Choroid plexus epithelial cell (primary cell): ENCODE results near the gene FILIP1L.

Experiments used
- DNase-seq: peaks from one replicate; pipeline ENCODE4 v3.0.0-alpha.2; 2010; ENCODE audit warnings: low read depth
- H3K4me3 ChIP-seq: 2 replicates; pipeline ENCODE4 v1.5.1; 2011; ENCODE audit warnings: low read depth, mild to moderate bottlenecking, control low read depth, low read length, moderate library complexity
- TF ChIP-seq, protein P1 (sequence below): conservative IDR thresholded peaks from 2 replicates; pipeline ENCODE4 v1.5.1; 2011; ENCODE audit warnings: low read depth, mild to moderate bottlenecking, control low read depth, inconsistent platforms, low read length, moderate library complexity

Gene FILIP1L

DNA sequence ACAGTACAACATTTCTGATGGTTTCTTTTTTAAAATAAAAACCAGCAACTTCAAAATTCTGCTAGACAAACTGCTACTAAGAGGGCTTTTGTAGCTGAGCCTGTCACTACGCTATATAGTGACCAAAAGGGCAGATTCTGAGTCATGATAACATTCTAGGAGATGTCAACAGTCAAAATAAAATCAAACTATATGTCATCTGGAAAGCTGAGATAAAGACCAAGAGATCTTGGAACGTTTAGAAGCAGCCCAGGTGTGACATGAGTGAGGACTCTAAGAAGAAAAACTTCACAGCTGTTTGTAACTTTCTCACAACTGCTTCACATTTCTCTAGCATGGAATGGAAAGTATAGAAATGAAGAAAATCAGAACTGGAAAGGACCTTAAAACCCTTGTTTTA is 84.6 kb downstream of the FILIP1L start:
- no peak overlapping the region for H3K4me3 ChIP-seq
- DNase-seq: no peak
- TF ChIP-seq, protein P1, sequence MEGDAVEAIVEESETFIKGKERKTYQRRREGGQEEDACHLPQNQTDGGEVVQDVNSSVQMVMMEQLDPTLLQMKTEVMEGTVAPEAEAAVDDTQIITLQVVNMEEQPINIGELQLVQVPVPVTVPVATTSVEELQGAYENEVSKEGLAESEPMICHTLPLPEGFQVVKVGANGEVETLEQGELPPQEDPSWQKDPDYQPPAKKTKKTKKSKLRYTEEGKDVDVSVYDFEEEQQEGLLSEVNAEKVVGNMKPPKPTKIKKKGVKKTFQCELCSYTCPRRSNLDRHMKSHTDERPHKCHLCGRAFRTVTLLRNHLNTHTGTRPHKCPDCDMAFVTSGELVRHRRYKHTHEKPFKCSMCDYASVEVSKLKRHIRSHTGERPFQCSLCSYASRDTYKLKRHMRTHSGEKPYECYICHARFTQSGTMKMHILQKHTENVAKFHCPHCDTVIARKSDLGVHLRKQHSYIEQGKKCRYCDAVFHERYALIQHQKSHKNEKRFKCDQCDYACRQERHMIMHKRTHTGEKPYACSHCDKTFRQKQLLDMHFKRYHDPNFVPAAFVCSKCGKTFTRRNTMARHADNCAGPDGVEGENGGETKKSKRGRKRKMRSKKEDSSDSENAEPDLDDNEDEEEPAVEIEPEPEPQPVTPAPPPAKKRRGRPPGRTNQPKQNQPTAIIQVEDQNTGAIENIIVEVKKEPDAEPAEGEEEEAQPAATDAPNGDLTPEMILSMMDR: no peak

DNA sequence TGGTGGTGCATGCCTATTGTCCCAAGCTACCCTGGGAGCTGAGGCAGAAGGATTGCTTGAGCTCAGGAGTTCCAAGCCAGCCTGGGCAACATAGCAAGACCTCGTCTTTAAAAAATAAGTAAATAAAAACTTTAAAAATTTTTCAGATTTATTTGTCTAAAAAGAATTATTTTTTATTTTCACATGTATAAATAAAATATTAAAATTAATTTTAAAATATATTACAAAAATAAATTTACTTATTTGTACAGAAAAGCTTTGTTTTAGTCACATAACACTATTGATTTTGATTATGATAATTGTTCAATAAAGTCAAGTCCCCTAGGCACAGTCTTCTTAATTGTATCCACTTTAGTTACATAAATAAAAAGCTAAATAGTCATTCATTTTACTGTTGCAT is 85.2 kb downstream of the FILIP1L start:
- TF ChIP-seq, protein P1: no peak
- H3K4me3 ChIP-seq: no peak overlapping the region
- no peak for DNase-seq

DNA sequence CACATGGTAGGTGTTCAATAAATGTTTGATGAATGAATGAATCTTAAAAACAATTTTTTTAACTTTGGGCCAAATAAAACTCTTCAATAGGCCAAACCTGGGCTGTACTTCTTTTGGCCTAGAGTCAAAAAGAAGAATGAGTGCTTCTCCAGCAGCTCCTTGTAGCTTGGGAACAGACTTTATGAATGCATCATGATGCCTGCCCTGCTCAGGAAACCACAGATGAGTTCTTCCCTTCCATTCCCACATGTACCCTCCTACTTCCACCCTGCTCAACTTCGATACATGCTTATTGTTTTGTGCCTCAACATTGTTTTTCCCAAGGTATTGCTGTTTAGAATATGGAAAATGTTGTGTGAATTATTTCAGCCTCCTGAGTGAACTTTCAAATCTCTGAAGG is 87.0 kb downstream of the FILIP1L start:
- TF ChIP-seq, protein P1: no peak
- peak; percentile 34 for DNase-seq
- no peak overlapping the region for H3K4me3 ChIP-seq

DNA sequence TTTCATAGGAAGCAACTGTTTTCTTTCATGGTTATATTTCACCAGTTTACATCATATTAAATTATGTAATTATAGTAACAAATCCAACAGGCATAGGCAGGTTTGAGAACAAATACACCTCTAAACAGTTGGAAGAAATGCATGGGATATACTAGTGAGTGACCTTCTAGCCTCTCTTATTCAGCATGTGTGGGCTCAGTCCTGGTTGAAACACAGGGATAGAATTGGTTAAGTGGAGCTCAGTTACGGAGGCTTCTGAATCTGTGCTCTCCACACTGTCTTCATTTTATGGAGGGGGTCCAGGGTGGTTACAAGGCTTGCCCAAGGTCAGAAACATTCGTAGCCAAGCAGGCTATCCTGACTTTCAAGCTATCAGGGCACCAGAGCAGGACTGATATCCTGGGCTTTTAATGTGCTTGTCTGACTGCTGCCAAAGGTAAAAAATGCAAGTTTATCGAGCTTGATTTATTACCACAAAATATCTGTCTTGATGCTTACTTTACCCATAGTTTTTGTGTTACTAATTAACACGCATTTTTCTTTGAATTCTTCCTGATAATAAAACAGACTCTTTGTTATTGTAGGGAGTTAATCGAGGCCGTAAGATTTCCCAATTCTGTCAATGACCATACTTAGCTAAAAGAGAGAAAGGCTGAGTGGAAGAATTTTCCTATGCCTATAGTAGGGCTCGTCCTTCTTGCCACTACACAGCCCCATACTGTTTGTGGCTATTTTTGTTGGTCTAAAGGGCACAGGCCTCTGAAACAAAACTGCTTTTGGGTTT is 89.6 kb downstream of the FILIP1L start:
- peak; percentile 62 for DNase-seq
- no peak overlapping the region for H3K4me3 ChIP-seq
- TF ChIP-seq, protein P1: no peak

DNA sequence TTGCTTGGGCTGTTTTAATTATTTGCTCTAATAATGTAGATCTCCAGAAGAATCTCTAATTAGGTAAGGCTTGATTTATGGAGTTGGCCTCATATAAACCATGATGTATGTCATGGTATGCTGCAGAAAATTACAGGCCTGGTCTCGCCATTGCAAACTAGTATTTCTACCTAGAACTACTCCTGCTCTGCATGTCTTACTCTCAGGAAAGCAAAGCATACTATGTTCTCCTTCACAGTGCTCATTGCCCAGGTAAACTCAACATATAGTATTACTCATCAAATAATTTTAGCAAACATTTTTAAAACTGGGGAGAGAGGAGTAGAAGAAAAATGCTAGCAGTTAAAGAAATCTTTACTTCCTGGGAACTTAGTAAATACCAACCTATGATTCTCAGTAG is 90.7 kb downstream of the FILIP1L start:
- H3K4me3 ChIP-seq: no peak overlapping the region
- TF ChIP-seq, protein P1: no peak
- no peak for DNase-seq

DNA sequence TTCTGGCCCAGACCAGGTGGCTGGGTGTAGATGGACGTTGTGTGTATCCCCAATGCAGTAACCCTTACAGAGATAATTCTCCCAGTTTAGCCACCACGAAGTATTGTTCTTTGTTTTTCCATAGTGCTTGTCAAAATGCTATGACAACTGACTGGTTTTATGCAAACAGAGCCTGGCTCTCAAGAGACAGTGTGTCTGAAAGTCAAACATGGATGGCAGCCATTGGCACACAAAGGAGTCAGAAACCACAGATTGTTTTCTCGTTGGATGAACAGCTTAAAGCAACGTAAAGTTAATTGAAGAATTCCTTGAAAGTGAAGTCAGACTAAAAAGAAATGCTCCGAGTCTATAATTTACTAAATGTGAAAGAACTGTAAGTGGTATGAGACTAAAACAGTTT is 91.2 kb downstream of the FILIP1L start:
- no peak overlapping the region for H3K4me3 ChIP-seq
- DNase-seq: no peak
- TF ChIP-seq, protein P1: no peak

DNA sequence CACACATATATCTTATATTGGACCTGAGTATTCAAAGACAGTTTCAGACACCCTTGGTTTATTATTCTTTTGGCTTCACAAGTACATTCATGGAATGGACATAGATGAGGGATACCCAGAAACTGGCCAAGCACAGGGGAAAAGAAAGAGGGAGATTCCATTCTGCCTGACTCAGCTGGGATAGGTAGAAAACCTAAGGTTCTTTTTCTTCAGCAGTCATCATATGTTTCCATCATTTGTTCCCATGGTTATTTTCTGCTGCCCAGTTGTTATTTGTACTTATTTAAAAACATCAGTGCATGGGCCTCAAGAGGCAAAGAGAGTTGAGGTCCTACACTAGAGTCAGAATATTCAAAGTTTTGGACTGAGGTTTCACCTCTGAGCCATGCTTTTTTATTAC is 91.8 kb downstream of the FILIP1L start:
- no peak for DNase-seq
- no peak overlapping the region for H3K4me3 ChIP-seq
- TF ChIP-seq, protein P1: no peak
